Prostate gland (tissue), 2 donors: Measurements from ENCODE around the gene BTBD17. TPM values are rescaled to one million over a fixed set of nuclear protein-coding genes. Genes with fewer than 3 reads are reported as not detected.

ENCODE experiments used
- DNase-seq: peaks from one replicate; pipeline ENCODE4 v3.0.0-alpha.2; 2019; ENCODE audit warnings: low spot score
- H3K27ac ChIP-seq, 2 donors: fragments of 200-600 bp; sonication (generic); 2 replicates each; pipeline ENCODE4 v1.5.1; 2017 to 2019
- H3K27me3 ChIP-seq: fragments of 200-600 bp; sonication (generic); replicated peaks from 2 replicates; pipeline ENCODE4 v1.5.1; 2019; ENCODE audit not compliant: insufficient read depth
- H3K36me3 ChIP-seq, 2 donors: fragments of 200-600 bp; sonication (generic); 1 replicate in 1 of 2; 2 replicates in 1 of 2; pipeline versions ENCODE4 v1.5.1 to v1.8.1; 2017 to 2019
- H3K4me1 ChIP-seq: fragments of 200-600 bp; sonication (generic); replicated peaks from 2 replicates; pipeline ENCODE4 v1.5.1; 2019
- H3K4me3 ChIP-seq, 2 donors: fragments of 200-600 bp; sonication (generic); 2 replicates each; pipeline ENCODE4 v1.5.1; 2017 to 2019
- H3K9me3 ChIP-seq: fragments of 200-600 bp; sonication (generic); 2 replicates; pipeline ENCODE4 v1.5.1; 2017
- POLR2A ChIP-seq: fragments of 450-650 bp; IDR thresholded peaks from one replicate; pipeline ENCODE4 v1.6.1; 2016; ENCODE audit warnings: antibody characterized with exemption, mild to moderate bottlenecking
- POLR2AphosphoS5 ChIP-seq: sonication (generic); formaldehyde crosslinking; IDR thresholded peaks from one replicate; pipeline ENCODE4 v1.6.1; 2017; ENCODE audit warnings: antibody characterized with exemption
- WGBS: methylation state at CpG from one replicate; pipeline ENCODE4 v1.1.5; 2018; 5-methylcytosine and 5-hydroxymethylcytosine counted together
- intact Hi-C: fragments of 100-400 bp; cut with DNase I; formaldehyde crosslinking; loops from one replicate; pipeline ENCODE4 v1.14.2; 2022
- total RNA-seq, 2 donors: library from RNA; depleted of rRNA; stranded (reverse); fragments of >200 nt; gene quantifications; one replicate each; pipeline ENCODE4 v1.1.0, GENCODE V29; 2016
- TF ChIP-seq, protein P1 (sequence below), 4 experiments: fragments of 200-600 bp in 2 of 4; fragments of 450-650 bp in 2 of 4; sonication (generic) in 2 of 4; IDR thresholded peaks; 1 replicate in 3 of 4; 2 replicates in 1 of 4; pipeline ENCODE4 v1.5.1; 2016 to 2019; ENCODE audit warnings: antibody characterized with exemption in 4 of 4, mild to moderate bottlenecking in 2 of 4, moderate library complexity in 2 of 4

The BTBD17 gene
- total RNA-seq, 2 donors from 2014 or later, result not detected

DNA sequence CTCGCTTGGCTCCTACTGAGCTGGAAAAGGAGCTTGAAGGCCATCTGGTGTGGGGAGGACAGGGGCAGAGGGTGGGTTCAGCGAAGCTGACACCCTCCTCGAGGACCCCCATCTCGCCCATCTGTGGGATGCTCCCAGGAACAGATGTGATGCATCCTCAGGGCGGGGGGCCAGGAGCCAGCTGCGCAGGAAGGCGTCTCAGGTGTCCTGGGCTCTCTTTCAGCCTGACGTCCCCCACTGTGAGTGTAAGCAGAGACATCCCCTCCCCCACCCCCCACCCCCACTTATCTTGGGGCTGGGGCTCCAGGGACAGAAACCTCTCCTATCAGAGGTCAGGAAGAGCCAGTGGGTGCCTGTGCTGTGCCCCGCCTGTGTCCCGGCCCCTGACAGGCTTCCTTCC, 19.4 kb downstream of the BTBD17 start:
- intact Hi-C loops, result no loop called here
- Histone ChIP-seq H3K4me1 (no peaks in the 10 kb centered on the region), H3K4me3 (no peak overlapping the region), H3K36me3 (no peaks in the 10 kb centered on the region), H3K27ac (no peak overlapping the region), H3K9me3 (no peaks in the 10 kb centered on the region), H3K27me3 (peaks cover 5% of the 10 kb centered on the region)
- WGBS, result 86% methylated on average over 10 of the region's 10 CpGs
- DNase-seq, result no peak
- TF ChIP-seq POLR2A (no peak), POLR2AphosphoS5 (no peak)
- TF ChIP-seq, protein P1, sequence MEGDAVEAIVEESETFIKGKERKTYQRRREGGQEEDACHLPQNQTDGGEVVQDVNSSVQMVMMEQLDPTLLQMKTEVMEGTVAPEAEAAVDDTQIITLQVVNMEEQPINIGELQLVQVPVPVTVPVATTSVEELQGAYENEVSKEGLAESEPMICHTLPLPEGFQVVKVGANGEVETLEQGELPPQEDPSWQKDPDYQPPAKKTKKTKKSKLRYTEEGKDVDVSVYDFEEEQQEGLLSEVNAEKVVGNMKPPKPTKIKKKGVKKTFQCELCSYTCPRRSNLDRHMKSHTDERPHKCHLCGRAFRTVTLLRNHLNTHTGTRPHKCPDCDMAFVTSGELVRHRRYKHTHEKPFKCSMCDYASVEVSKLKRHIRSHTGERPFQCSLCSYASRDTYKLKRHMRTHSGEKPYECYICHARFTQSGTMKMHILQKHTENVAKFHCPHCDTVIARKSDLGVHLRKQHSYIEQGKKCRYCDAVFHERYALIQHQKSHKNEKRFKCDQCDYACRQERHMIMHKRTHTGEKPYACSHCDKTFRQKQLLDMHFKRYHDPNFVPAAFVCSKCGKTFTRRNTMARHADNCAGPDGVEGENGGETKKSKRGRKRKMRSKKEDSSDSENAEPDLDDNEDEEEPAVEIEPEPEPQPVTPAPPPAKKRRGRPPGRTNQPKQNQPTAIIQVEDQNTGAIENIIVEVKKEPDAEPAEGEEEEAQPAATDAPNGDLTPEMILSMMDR (IDR thresholded peaks at IDR 0.05), result no peak

DNA sequence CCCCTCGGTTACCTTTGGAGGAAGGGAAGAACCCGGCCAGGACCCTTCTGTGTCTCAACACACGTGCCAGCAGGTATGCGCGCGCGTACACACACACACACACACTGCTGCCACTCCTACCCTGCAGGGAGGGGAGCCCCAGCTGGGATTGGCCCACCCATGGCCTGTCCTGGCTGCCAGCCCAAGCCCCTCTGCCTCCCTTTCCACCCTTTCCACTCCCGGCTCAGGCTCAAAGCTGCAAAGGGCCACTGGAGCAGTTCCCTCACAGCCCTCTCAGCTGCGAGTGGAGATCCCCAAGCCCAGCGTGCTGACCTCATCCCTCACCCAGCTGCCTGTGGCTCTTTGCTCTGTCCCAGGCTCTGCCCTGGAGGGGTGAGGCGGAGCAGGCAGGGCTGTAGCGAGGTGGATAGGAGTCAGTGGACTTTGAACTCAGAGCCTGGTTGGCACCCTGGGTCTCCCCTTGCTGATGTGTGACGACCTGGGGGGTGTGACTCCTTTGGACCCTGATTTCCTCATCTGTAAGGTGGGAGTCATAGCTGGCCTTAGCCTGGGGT, 21.1 kb downstream of the BTBD17 start:
- H3K4me1 ChIP-seq, result no peaks in the 10 kb centered on the region
- DNase-seq, result no peak
- no peaks in the 10 kb centered on the region for H3K9me3 ChIP-seq
- no peaks in the 10 kb centered on the region for H3K36me3 ChIP-seq
- no peak overlapping the region for H3K4me3 ChIP-seq
- intact Hi-C loops, result no loop called here
- TF ChIP-seq POLR2AphosphoS5 (no peak), POLR2A (no peak)
- TF ChIP-seq, protein P1 (IDR thresholded peaks at IDR 0.05), result no peak
- WGBS, result 67% methylated on average over 13 of the region's 13 CpGs
- no peak overlapping the region for H3K27ac ChIP-seq
- peaks cover 5% of the 10 kb centered on the region for H3K27me3 ChIP-seq

DNA sequence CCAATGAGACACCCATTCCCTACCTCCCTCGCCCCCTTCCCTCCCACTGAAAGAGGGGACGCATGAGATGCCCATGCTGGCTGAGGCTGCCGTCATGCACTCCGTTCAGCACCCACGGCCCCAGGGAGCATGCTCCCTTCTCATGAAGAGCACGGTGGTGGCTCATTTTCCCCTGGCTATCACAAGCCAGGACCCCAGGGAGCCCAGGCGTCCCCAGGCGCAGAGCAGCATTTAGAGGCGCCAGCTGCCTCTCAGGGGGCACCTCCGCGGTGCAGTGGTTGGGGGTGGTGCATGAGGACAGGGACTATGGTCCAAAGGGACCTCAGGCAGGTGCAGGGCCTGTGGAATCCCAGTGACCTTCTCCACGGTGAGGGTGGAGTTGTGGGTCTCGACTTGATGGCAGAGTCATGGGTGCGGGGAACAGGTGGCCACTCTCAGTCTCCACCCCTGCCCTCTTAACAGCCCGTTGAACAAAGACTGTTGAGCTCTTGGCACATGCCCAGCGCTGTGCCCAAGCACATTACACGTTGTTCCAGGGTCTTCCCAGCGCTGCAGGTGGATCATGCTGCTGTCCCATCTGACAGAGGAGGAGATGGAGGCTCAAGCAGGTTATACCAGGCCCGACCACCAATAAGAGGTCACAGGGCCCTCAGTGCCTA, 22.0 kb downstream of the BTBD17 start:
- H3K27ac ChIP-seq, result no peak overlapping the region
- no peaks in the 10 kb centered on the region for H3K4me1 ChIP-seq
- TF ChIP-seq POLR2A, result no peak
- TF ChIP-seq, protein P1 (IDR thresholded peaks at IDR 0.05), result no peak
- TF ChIP-seq POLR2AphosphoS5, result no peak
- H3K27me3 ChIP-seq, result peaks cover 5% of the 10 kb centered on the region
- DNase-seq, result no peak
- intact Hi-C loops, result no loop called here
- no peaks in the 10 kb centered on the region for H3K36me3 ChIP-seq
- no peak overlapping the region for H3K4me3 ChIP-seq
- WGBS, result 90% methylated on average over 17 of the region's 19 CpGs
- H3K9me3 ChIP-seq, result no peaks in the 10 kb centered on the region

DNA sequence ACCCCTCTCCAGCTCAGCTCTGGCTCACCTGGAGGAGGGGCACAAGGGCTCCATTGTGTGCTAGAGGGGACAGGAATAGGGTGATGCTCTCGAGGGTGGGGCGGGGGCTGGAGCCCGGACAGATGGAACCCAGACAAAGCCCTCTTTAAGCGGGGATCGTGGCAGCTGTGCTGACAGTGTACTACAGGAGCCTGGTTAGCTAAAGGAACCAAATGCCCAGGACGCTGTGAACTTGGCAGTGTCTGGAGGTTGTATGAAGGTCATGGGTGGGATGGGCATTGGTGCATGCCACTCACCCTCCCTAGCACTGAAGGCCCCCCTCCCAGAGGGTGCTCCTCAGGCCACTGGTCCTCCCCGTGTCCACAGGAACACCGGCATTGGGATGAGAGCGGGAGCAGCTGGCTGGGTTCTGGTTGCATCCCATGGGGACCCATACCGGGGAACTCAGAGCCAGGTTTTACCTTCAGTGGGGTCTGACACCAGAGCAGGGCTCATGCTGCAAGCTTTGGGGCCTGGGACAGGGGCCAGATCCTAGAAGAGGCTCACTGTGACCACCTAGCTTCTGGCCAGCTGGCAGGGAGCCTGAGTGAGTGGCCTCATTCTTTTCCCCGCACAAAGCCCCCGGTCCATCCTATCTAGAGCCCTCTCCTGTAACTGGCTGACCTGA, 23.7 kb downstream of the BTBD17 start:
- no peak overlapping the region for H3K27ac ChIP-seq
- intact Hi-C loops, result no loop called here
- DNase-seq, result no peak
- TF ChIP-seq, protein P1 (IDR thresholded peaks at IDR 0.05), result no peak
- TF ChIP-seq POLR2AphosphoS5 (no peak), POLR2A (no peak)
- WGBS, result 52% methylated on average over 12 of the region's 12 CpGs
- H3K4me1 ChIP-seq, result no peaks in the 10 kb centered on the region
- no peaks in the 10 kb centered on the region for H3K36me3 ChIP-seq
- H3K4me3 ChIP-seq, result no peak overlapping the region
- H3K9me3 ChIP-seq, result no peaks in the 10 kb centered on the region
- H3K27me3 ChIP-seq, result peaks cover 5% of the 10 kb centered on the region
